GM18861 (cell line): ENCODE measurements around the gene FOXL2.
"Not testable (repeated sequence)": the region's sequence is repeated elsewhere in the genome, so short reads cannot be mapped to it uniquely, and the experiment has no call there.

Source experiments
- ATAC-seq: cut with Tn5 transposase; IDR thresholded peaks from one replicate; pipeline ENCODE4 v1.9.1; 2021; ENCODE audit not compliant: unreplicated experiment

FOXL2 gene

GRCh38 chr3:138933068-138933668 is 13.8 kb downstream of the FOXL2 start:
- ATAC-seq: no peak

GRCh38 chr3:138928727-138929372 is 18.1 kb downstream of the FOXL2 start:
- ATAC-seq: no peak

- ATAC-seq: peak; percentile 68
Observed at GRCh38 chr3:138923531-138923994, 23.4 kb downstream of the FOXL2 start.

- not testable (repeated sequence) for ATAC-seq
Observed at GRCh38 chr3:138922400-138922799, 24.5 kb downstream of the FOXL2 start.

- ATAC-seq: no peak
Observed at GRCh38 chr3:138921316-138922292, 25.3 kb downstream of the FOXL2 start.

- no peak for ATAC-seq
Observed at GRCh38 chr3:138919325-138919724, 27.6 kb downstream of the FOXL2 start.

GRCh38 chr3:138916824-138917223 is 30.1 kb downstream of the FOXL2 start:
- ATAC-seq: no peak

- peak; percentile 75 for ATAC-seq
Observed at GRCh38 chr3:138915503-138916498, 31.1 kb downstream of the FOXL2 start.

GRCh38 chr3:138914870-138915502 is 32.0 kb downstream of the FOXL2 start:
- ATAC-seq: peak; percentile 13

- ATAC-seq: no peak
Observed at GRCh38 chr3:138913766-138914165, 33.2 kb downstream of the FOXL2 start.

- no peak for ATAC-seq
Observed at GRCh38 chr3:138912237-138912636, 34.7 kb downstream of the FOXL2 start.

- no peak for ATAC-seq
Observed at GRCh38 chr3:138911621-138912020, 35.3 kb downstream of the FOXL2 start.

- ATAC-seq: no peak
Observed at GRCh38 chr3:138909904-138910303, 37.0 kb downstream of the FOXL2 start.

- no peak for ATAC-seq
Observed at GRCh38 chr3:138908846-138909245, 38.1 kb downstream of the FOXL2 start.

GRCh38 chr3:138907539-138907938 is 39.4 kb downstream of the FOXL2 start:
- ATAC-seq: no peak

- ATAC-seq: no peak
Observed at GRCh38 chr3:138902171-138902570, 44.8 kb downstream of the FOXL2 start.

- no peak for ATAC-seq
Observed at GRCh38 chr3:138901567-138901966, 45.4 kb downstream of the FOXL2 start.

- ATAC-seq: no peak
Observed at GRCh38 chr3:138899351-138899991, 47.5 kb downstream of the FOXL2 start.

GRCh38 chr3:138898708-138899107 is 48.2 kb downstream of the FOXL2 start:
- no peak for ATAC-seq
